H9 (cell line): Measurements from ENCODE around the gene NFKB2. TPM values are rescaled to one million over a fixed set of nuclear protein-coding genes. Genes with fewer than 3 reads are reported as not detected.

Experiments used
- DNase-seq: peaks from one replicate; pipeline ENCODE4 v3.0.0-alpha.2; 2017
- H2AFZ ChIP-seq: one replicate; pipeline ENCODE4 v1.6.1; 2013; ENCODE audit warnings: mild to moderate bottlenecking, low read length, control low read depth, moderate library complexity
- H2AK5ac ChIP-seq: 2 replicates; pipeline ENCODE4 v1.6.1; 2013; ENCODE audit warnings: low read length, control low read depth, mixed read lengths; ENCODE audit not compliant: insufficient read length
- H2BK120ac ChIP-seq: one replicate; pipeline ENCODE4 v1.6.1; 2013; ENCODE audit warnings: low read depth, mild to moderate bottlenecking, low read length, control low read depth, inconsistent platforms; ENCODE audit not compliant: poor library complexity, severe bottlenecking
- H2BK12ac ChIP-seq: 2 replicates; pipeline ENCODE4 v1.6.1; 2013; ENCODE audit warnings: low read length, control low read depth, mixed read lengths, low read depth; ENCODE audit not compliant: insufficient read length
- H2BK15ac ChIP-seq: 2 replicates; pipeline ENCODE4 v1.6.1; 2013; ENCODE audit warnings: low read depth, low read length, control low read depth
- H2BK20ac ChIP-seq: one replicate; pipeline ENCODE4 v1.6.1; 2013; ENCODE audit warnings: low read depth, mild to moderate bottlenecking, low read length, control low read depth, inconsistent platforms; ENCODE audit not compliant: poor library complexity, severe bottlenecking
- H2BK5ac ChIP-seq: 2 replicates; pipeline ENCODE4 v1.6.1; 2013; ENCODE audit warnings: low read length, control low read depth, mixed read lengths; ENCODE audit not compliant: insufficient read length
- H3K14ac ChIP-seq: 2 replicates; pipeline ENCODE4 v1.6.1; 2013; ENCODE audit warnings: low read length, control low read depth; ENCODE audit not compliant: insufficient read depth
- H3K18ac ChIP-seq: 2 replicates; pipeline ENCODE4 v1.6.1; 2013; ENCODE audit warnings: low read depth, mild to moderate bottlenecking, mixed read lengths, low read length, control low read depth; ENCODE audit not compliant: insufficient read length
- H3K23ac ChIP-seq: 2 replicates; pipeline ENCODE4 v1.6.1; 2013; ENCODE audit warnings: low read length, control low read depth, mixed read lengths, low read depth; ENCODE audit not compliant: insufficient read length
- H3K23me2 ChIP-seq: 2 replicates; pipeline ENCODE4 v1.6.1; 2013; ENCODE audit warnings: low read depth, mild to moderate bottlenecking, mixed read lengths, low read length, control low read depth; ENCODE audit not compliant: insufficient read length, poor library complexity, severe bottlenecking
- H3K27ac ChIP-seq: 2 replicates; pipeline ENCODE4 v1.5.1; 2013; ENCODE audit warnings: low read length, control low read depth, mixed read lengths, low read depth; ENCODE audit not compliant: insufficient read length
- H3K27me3 ChIP-seq: 2 replicates; pipeline ENCODE4 v1.6.1; 2013; ENCODE audit warnings: low read length, control low read depth, inconsistent platforms; ENCODE audit not compliant: insufficient read depth
- H3K4ac ChIP-seq: 2 replicates; pipeline ENCODE4 v1.6.1; 2013; ENCODE audit warnings: low read depth, mild to moderate bottlenecking, control low read depth, inconsistent platforms, low read length, moderate library complexity
- H3K4me1 ChIP-seq: 2 replicates; pipeline ENCODE4 v1.6.1; 2013; ENCODE audit warnings: low read length, control low read depth, inconsistent platforms; ENCODE audit not compliant: insufficient read depth
- H3K4me2 ChIP-seq: 2 replicates; pipeline ENCODE4 v1.6.1; 2013; ENCODE audit warnings: low read length, control low read depth, mixed read lengths; ENCODE audit not compliant: insufficient read length, insufficient read depth
- H3K56ac ChIP-seq: 2 replicates; pipeline ENCODE4 v1.6.1; 2013; ENCODE audit warnings: low read depth, mild to moderate bottlenecking, mixed read lengths, low read length, control low read depth; ENCODE audit not compliant: insufficient read length
- H3K79me1 ChIP-seq: 2 replicates; pipeline ENCODE4 v1.6.1; 2013; ENCODE audit warnings: low read depth, mild to moderate bottlenecking, moderate library complexity, low read length, control low read depth, inconsistent platforms; ENCODE audit not compliant: insufficient read depth, poor library complexity, severe bottlenecking
- H3K79me2 ChIP-seq: 2 replicates; pipeline ENCODE4 v1.6.1; 2013; ENCODE audit warnings: low read length, control low read depth, inconsistent platforms; ENCODE audit not compliant: insufficient read depth
- H3K9ac ChIP-seq: 2 replicates; pipeline ENCODE4 v1.6.1; 2013; ENCODE audit warnings: low read length, control low read depth, mixed read lengths; ENCODE audit not compliant: insufficient read length; ENCODE audit errors: extremely low read depth
- H3K9me3 ChIP-seq: one replicate; pipeline ENCODE4 v1.6.1; 2013; ENCODE audit warnings: low read depth, low read length, inconsistent platforms; ENCODE audit not compliant: control insufficient read depth
- H3T11ph ChIP-seq: one replicate; pipeline ENCODE4 v1.6.1; 2013; ENCODE audit warnings: mild to moderate bottlenecking, low read length, control low read depth, inconsistent platforms
- H4K20me1 ChIP-seq: one replicate; pipeline ENCODE4 v1.6.1; 2013; ENCODE audit not compliant: control insufficient read depth, insufficient read length, insufficient read depth
- H4K5ac ChIP-seq: 2 replicates; pipeline ENCODE4 v1.6.1; 2013; ENCODE audit warnings: low read depth, mild to moderate bottlenecking, mixed read lengths, low read length, control low read depth; ENCODE audit not compliant: insufficient read length
- H4K8ac ChIP-seq: replicated peaks from 2 replicates; pipeline ENCODE4 v1.6.1; 2013; ENCODE audit warnings: low read length, control low read depth, mixed read lengths, low read depth; ENCODE audit not compliant: insufficient read length
- H4K91ac ChIP-seq: 2 replicates; pipeline ENCODE4 v1.6.1; 2013; ENCODE audit warnings: low read depth, mild to moderate bottlenecking, moderate library complexity, mixed read lengths, low read length, control low read depth; ENCODE audit not compliant: insufficient read length
- H3K27ac Mint-ChIP-seq, 3 experiments: 2 replicates in 2 of 3; 3 replicates in 1 of 3; pipeline ENCODE4 v1.8.0; 2020 to 2021; ENCODE audit warnings: mixed read lengths in 3 of 3, mild to moderate bottlenecking in 1 of 3, moderate library complexity in 1 of 3
- H3K27me3 Mint-ChIP-seq: 2 replicates; pipeline ENCODE4 v1.8.0; 2021; ENCODE audit warnings: low read depth, mild to moderate bottlenecking, moderate library complexity, mixed read lengths
- H3K36me3 Mint-ChIP-seq, 3 experiments: 2 replicates in 2 of 3; 3 replicates in 1 of 3; pipeline ENCODE4 v1.8.0; 2020 to 2021; ENCODE audit warnings: low read depth in 3 of 3, mixed read lengths in 3 of 3; ENCODE audit not compliant: insufficient read depth in 1 of 3
- H3K4me1 Mint-ChIP-seq, 2 experiments: 2 replicates each; pipeline ENCODE4 v1.8.0; 2020; ENCODE audit warnings: mixed read lengths in 2 of 2
- H3K4me3 Mint-ChIP-seq, 2 experiments: 2 replicates in 1 of 2; 3 replicates in 1 of 2; pipeline ENCODE4 v1.8.0; 2020 to 2021; ENCODE audit warnings: mild to moderate bottlenecking in 2 of 2, mixed read lengths in 2 of 2, moderate library complexity in 1 of 2
- H3K9me3 Mint-ChIP-seq, 2 experiments: 2 replicates in 1 of 2; 3 replicates in 1 of 2; pipeline ENCODE4 v1.8.0; 2020; ENCODE audit warnings: mild to moderate bottlenecking in 2 of 2, mixed read lengths in 2 of 2, moderate library complexity in 1 of 2
- WGBS: extraction: QIAGEN DNeasy Blood & Tissue Kit; methylation state at CpG from one replicate; pipeline ENCODE4 v1.1.7; 2013; ENCODE audit warnings: missing lambda C conversion rate, low lambda C conversion rate, mixed read lengths; ENCODE audit not compliant: insufficient read length; ENCODE audit errors: extremely low coverage; 5-methylcytosine and 5-hydroxymethylcytosine counted together
- total RNA-seq: library from RNA; stranded (reverse); gene quantifications from 2 replicates; pipeline ENCODE4 v1.2.1, GENCODE V29; 2021
- TF ChIP-seq, protein P1 (sequence below): fragments of 200-600 bp; sonication (generic); conservative IDR thresholded peaks from 3 replicates; pipeline ENCODE4 v1.8.0; 2021; ENCODE audit warnings: antibody characterized with exemption, mild to moderate bottlenecking

The NFKB2 gene
- total RNA-seq, 1 experiment from 2014 or later: 23.7 TPM

DNA sequence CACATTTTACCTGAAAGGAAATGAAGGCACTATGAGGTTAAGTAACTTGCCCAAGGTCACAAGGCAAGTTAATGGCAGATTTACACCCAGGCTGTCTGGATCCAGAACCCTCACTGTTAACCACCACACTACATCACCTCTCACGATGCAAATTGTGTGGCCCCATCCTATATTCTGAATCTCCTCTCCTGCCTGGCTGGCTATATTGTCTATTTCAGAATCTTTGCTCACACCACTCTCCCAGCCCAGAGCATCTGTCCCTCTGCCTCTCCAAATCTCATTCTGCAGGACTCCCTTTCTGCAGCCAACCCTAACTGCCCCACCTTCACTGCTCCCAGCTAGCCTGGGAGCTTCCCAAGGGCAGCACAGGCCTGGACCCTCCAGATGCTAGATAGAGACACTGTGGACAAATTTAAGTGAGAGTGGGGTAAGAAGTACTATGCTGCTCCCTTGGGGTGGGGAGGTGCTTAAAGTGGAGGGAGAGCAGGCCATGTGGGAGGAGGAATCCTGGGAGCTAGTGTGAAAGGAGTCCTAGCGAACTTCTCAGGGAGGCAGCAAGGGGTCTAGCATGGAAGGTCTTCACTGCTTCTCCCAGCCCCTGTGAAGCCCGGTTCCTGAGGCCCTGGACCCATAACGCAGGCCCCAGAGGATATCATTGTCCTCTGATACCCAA is 36.1 kb downstream of the NFKB2 start:
- WGBS: no CpG with 5 or more reads among the region's 4 CpGs
- H3K79me1 ChIP-seq: no peaks in the 10 kb centered on the region
- no peak overlapping the region for H3K27ac ChIP-seq
- H3K4ac ChIP-seq: no peak overlapping the region
- no peak overlapping the region for H3K56ac ChIP-seq
- peaks cover 27% of the 10 kb centered on the region; the same call in 1 of the 2 replicates for H3K27me3 ChIP-seq
- Mint-ChIP-seq H3K4me1 (peaks cover 16 to 34% of the 10 kb centered on the region in 2 experiments), H3K9me3 (no peaks in the 10 kb centered on the region; a peak in 1 of 5 replicates), H3K36me3 (0 out of 7 replicates have a peak, but pooled peaks cover 0 to 1% (median 0%) of the 10 kb centered on the region in 3 experiments), H3K4me3 (peak overlapping the region; percentile 89 to 97), H3K27ac (peak overlapping the region; percentile 33 to 94 (median 68); a peak in 6 of 7 replicates), H3K27me3 (peaks cover 46% of the 10 kb centered on the region)
- H2AFZ ChIP-seq: no peak overlapping the region
- no peak overlapping the region for H4K8ac ChIP-seq
- no peaks in the 10 kb centered on the region for H3K79me2 ChIP-seq
- H2BK120ac ChIP-seq: no peak overlapping the region
- H4K5ac ChIP-seq: no peak overlapping the region
- H4K20me1 ChIP-seq: no peaks in the 10 kb centered on the region
- no peak overlapping the region for H3T11ph ChIP-seq
- TF ChIP-seq, protein P1, sequence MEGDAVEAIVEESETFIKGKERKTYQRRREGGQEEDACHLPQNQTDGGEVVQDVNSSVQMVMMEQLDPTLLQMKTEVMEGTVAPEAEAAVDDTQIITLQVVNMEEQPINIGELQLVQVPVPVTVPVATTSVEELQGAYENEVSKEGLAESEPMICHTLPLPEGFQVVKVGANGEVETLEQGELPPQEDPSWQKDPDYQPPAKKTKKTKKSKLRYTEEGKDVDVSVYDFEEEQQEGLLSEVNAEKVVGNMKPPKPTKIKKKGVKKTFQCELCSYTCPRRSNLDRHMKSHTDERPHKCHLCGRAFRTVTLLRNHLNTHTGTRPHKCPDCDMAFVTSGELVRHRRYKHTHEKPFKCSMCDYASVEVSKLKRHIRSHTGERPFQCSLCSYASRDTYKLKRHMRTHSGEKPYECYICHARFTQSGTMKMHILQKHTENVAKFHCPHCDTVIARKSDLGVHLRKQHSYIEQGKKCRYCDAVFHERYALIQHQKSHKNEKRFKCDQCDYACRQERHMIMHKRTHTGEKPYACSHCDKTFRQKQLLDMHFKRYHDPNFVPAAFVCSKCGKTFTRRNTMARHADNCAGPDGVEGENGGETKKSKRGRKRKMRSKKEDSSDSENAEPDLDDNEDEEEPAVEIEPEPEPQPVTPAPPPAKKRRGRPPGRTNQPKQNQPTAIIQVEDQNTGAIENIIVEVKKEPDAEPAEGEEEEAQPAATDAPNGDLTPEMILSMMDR: no peak
- peak overlapping the region; percentile 71; the same call in 1 of the 2 replicates for H3K14ac ChIP-seq
- no peak overlapping the region for H2BK5ac ChIP-seq
- H2AK5ac ChIP-seq: no peak overlapping the region
- H2BK20ac ChIP-seq: no peak overlapping the region
- no peak overlapping the region for H3K23ac ChIP-seq
- no peak overlapping the region for H4K91ac ChIP-seq
- H3K9ac ChIP-seq: peak overlapping the region; percentile 91
- H3K9me3 ChIP-seq: no peaks in the 10 kb centered on the region
- peak overlapping the region; percentile 76 for H3K18ac ChIP-seq
- no peak overlapping the region for H2BK15ac ChIP-seq
- peaks cover 9% of the 10 kb centered on the region for H3K23me2 ChIP-seq
- no peak for DNase-seq
- peak overlapping the region; percentile 89 for H3K4me2 ChIP-seq
- no peak overlapping the region for H2BK12ac ChIP-seq
- peaks cover 5% of the 10 kb centered on the region; the same call in 1 of the 2 replicates for H3K4me1 ChIP-seq
